ENCODE measurements around the gene DOCK10. TPM values are rescaled to one million over a fixed set of nuclear protein-coding genes. Genes with fewer than 3 reads are reported as not detected.

DOCK10 gene
- total and polyA plus RNA-seq, 10 of the 15 experiments (the other 5 are each of a cell fraction or from before 2014, with no cell fraction given): 16.9 to 120 (median 85.5) TPM

DNA sequence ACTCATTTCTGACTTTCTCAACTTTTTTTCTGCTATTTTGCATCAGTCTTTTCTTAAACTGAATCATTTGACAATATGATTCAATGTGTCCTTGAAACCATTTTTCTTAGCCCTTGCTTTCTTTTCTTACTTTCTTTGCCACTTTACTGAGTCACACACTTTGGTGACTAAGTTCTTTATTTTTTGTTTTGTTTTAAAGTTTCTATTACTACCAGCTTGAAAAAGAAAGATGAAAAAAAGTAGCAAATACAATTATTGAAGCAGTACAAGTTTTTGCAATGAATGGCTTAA lies 116.5 kb downstream of the DOCK10 start:
- no peak overlapping the region; the same call in 1 of the 2 replicates for H3K9ac ChIP-seq (ENCODE audit: control insufficient read depth, insufficient read depth, low read length)
- peak overlapping the region; percentile 81 for H3K4me2 ChIP-seq (ENCODE audit: control insufficient read depth, insufficient read depth)
- peak overlapping the region; percentile 71 for H3K27ac ChIP-seq (ENCODE audit: control insufficient read depth, insufficient read depth)
- no peak overlapping the region for H2AFZ ChIP-seq (ENCODE audit: control insufficient read depth, low read depth, low read length)
- no peak overlapping the region for H3K4me3 ChIP-seq
- H3K27me3 ChIP-seq (replicated peaks in 1 of 2; ENCODE audit: control insufficient read depth in 2 of 2, insufficient read depth in 2 of 2, low read length in 1 of 2): no peaks in the 10 kb centered on the region
- CTCF ChIA-PET: interaction anchor here (5.8 to 14.6 kb wide), 2 partner anchors 15 to 77 kb away, joined by 83 to 118 read pairs; no protein-coding TSS in a partner anchor
- no peaks in the 10 kb centered on the region for H3K9me3 ChIP-seq (replicated peaks; ENCODE audit: control insufficient read depth, insufficient read depth, low read length)
- SMC1A ChIA-PET (ENCODE audit: uncharacterized antibody, unreplicated experiment): interaction anchor here (1.0 to 21.4 kb wide), 7 partner anchors 9 to 80 kb away, joined by 3 to 443 read pairs (median 5); no protein-coding TSS in a partner anchor
- POLR2A ChIA-PET: interaction anchor here (0.5 to 5.3 kb wide), 6 partner anchors 12 to 88 kb away, joined by 3 to 34 read pairs (median 4); no protein-coding TSS in a partner anchor
- no TSS peak for BruUV-seq (replicated peaks)
- no peaks in the 10 kb centered on the region for H4K20me1 ChIP-seq (ENCODE audit: control insufficient read depth, insufficient read depth)
- RAD21 ChIA-PET (ENCODE audit: unreplicated experiment): interaction anchor here (1.3 to 5.5 kb wide), 2 partner anchors 12 to 15 kb away, joined by 4 to 40 read pairs; no protein-coding TSS in a partner anchor
- FAIRE-seq (peak; percentile 23), DNase-seq (ENCODE audit: low read depth, low spot score) (no peak), ATAC-seq (peak; percentile 21)
- peaks cover 70% of the 10 kb centered on the region for H3K4me1 ChIP-seq (ENCODE audit: control insufficient read depth, insufficient read depth, low read length)
- intact Hi-C loops (cut with micrococcal nuclease; ENCODE audit: unreplicated experiment) (no loop called here), in situ Hi-C loops (cut with MboI) (no loop called here)
- peaks cover 12 to 28% of the 10 kb centered on the region in 2 experiments for H3K36me3 ChIP-seq (ENCODE audit: control insufficient read depth in 2 of 2, insufficient read depth in 2 of 2, low read length in 1 of 2)
- peaks cover 52% of the 10 kb centered on the region for H3K79me2 ChIP-seq (ENCODE audit: control insufficient read depth, insufficient read depth, low read length)
- TF ChIP-seq EZH2 (IDR thresholded peaks at IDR 0.05; ENCODE audit: borderline replicate concordance, control insufficient read depth, low read depth, low read length) (no peak), SPI1 (IDR thresholded peaks at IDR 0.05; ENCODE audit: borderline replicate concordance, insufficient read depth, low read depth, low read length) (no peak), POLR2AphosphoS2 (IDR thresholded peaks at IDR 0.05; ENCODE audit: low read depth, low read length) (no peak), JUNB (IDR thresholded peaks at IDR 0.05) (peak; percentile 87), IRF4 (IDR thresholded peaks at IDR 0.05; ENCODE audit: low read depth, low read length) (0 out of 2 replicates have a peak, but pooled peaks have one; percentile 21), NFIC (IDR thresholded peaks at IDR 0.05; ENCODE audit: low read depth, low read length) (peak; percentile 50; the same call in 1 of the 2 replicates), IKZF2 (IDR thresholded peaks at IDR 0.05) (0 out of 4 replicates have a peak, but pooled peaks of 1 of the 2 experiments have one; percentile 26), ZZZ3 (IDR thresholded peaks at IDR 0.05; ENCODE audit: control insufficient read depth, insufficient read length, low read depth) (no peak), JUND (IDR thresholded peaks at IDR 0.05; ENCODE audit: low read depth, low read length) (no peak), ETV6 (conservative IDR thresholded peaks at IDR 0.05 in 1 of 2, IDR thresholded peaks at IDR 0.05 in 1 of 2; ENCODE audit: borderline replicate concordance in 1 of 2, low read depth in 1 of 2) (peak in 1 of 2 experiments; percentile 63; a peak in 1 of 4 replicates), ZNF217 (IDR thresholded peaks at IDR 0.05) (0 out of 2 replicates have a peak, but pooled peaks have one; percentile 16), MEF2B (IDR thresholded peaks at IDR 0.05; ENCODE audit: partially characterized antibody, poor library complexity, severe bottlenecking) (peak; percentile 7), HDAC6 (IDR thresholded peaks at IDR 0.05; ENCODE audit: unreplicated experiment) (no peak)
- TF ChIP-seq, protein P1, sequence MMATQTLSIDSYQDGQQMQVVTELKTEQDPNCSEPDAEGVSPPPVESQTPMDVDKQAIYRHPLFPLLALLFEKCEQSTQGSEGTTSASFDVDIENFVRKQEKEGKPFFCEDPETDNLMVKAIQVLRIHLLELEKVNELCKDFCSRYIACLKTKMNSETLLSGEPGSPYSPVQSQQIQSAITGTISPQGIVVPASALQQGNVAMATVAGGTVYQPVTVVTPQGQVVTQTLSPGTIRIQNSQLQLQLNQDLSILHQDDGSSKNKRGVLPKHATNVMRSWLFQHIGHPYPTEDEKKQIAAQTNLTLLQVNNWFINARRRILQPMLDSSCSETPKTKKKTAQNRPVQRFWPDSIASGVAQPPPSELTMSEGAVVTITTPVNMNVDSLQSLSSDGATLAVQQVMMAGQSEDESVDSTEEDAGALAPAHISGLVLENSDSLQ (IDR thresholded peaks at IDR 0.05): no peak
- TF ChIP-seq, protein P2, sequence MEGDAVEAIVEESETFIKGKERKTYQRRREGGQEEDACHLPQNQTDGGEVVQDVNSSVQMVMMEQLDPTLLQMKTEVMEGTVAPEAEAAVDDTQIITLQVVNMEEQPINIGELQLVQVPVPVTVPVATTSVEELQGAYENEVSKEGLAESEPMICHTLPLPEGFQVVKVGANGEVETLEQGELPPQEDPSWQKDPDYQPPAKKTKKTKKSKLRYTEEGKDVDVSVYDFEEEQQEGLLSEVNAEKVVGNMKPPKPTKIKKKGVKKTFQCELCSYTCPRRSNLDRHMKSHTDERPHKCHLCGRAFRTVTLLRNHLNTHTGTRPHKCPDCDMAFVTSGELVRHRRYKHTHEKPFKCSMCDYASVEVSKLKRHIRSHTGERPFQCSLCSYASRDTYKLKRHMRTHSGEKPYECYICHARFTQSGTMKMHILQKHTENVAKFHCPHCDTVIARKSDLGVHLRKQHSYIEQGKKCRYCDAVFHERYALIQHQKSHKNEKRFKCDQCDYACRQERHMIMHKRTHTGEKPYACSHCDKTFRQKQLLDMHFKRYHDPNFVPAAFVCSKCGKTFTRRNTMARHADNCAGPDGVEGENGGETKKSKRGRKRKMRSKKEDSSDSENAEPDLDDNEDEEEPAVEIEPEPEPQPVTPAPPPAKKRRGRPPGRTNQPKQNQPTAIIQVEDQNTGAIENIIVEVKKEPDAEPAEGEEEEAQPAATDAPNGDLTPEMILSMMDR (IDR thresholded peaks at IDR 0.05 in 2 of 3, conservative IDR thresholded peaks at IDR 0.05 in 1 of 3; ENCODE audit: control insufficient read depth in 2 of 3, extremely low read depth in 1 of 3, insufficient read depth in 1 of 3, low read depth in 3 of 3, low read length in 3 of 3): no peak
- TF ChIP-seq, protein P3, sequence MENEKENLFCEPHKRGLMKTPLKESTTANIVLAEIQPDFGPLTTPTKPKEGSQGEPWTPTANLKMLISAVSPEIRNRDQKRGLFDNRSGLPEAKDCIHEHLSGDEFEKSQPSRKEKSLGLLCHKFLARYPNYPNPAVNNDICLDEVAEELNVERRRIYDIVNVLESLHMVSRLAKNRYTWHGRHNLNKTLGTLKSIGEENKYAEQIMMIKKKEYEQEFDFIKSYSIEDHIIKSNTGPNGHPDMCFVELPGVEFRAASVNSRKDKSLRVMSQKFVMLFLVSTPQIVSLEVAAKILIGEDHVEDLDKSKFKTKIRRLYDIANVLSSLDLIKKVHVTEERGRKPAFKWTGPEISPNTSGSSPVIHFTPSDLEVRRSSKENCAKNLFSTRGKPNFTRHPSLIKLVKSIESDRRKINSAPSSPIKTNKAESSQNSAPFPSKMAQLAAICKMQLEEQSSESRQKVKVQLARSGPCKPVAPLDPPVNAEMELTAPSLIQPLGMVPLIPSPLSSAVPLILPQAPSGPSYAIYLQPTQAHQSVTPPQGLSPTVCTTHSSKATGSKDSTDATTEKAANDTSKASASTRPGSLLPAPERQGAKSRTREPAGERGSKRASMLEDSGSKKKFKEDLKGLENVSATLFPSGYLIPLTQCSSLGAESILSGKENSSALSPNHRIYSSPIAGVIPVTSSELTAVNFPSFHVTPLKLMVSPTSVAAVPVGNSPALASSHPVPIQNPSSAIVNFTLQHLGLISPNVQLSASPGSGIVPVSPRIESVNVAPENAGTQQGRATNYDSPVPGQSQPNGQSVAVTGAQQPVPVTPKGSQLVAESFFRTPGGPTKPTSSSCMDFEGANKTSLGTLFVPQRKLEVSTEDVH (IDR thresholded peaks at IDR 0.05; ENCODE audit: low read depth, partially characterized antibody): no peak
- TF ChIP-seq, protein P4, sequence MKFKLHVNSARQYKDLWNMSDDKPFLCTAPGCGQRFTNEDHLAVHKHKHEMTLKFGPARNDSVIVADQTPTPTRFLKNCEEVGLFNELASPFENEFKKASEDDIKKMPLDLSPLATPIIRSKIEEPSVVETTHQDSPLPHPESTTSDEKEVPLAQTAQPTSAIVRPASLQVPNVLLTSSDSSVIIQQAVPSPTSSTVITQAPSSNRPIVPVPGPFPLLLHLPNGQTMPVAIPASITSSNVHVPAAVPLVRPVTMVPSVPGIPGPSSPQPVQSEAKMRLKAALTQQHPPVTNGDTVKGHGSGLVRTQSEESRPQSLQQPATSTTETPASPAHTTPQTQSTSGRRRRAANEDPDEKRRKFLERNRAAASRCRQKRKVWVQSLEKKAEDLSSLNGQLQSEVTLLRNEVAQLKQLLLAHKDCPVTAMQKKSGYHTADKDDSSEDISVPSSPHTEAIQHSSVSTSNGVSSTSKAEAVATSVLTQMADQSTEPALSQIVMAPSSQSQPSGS (IDR thresholded peaks at IDR 0.05; ENCODE audit: low read length): 0 out of 2 replicates have a peak, but pooled peaks have one; percentile 26
